ENCODE measurements around the gene MBP. TPM values are rescaled to one million over a fixed set of nuclear protein-coding genes. Genes with fewer than 3 reads are reported as not detected.

The MBP gene
- polyA plus RNA-seq, 1 donor from 2014 or later: 3.3 TPM

DNA sequence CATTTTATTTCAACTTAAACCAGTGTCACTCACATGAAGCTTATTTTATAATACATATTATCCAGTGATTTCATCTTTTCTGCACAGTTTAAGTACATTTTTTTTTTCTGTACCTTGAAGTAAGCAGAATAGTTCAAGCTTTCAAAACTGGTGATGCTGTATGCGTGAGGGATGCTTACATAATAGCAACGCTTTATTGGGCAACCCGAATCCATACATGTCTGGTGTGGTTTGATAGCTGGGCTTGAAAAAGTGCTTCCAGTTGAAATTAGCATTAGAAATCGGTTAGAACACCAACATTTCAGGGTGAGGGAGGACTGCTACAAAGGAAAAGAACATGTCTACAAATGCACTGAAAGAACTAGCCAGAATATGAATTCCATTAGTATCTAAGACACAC lies 117.4 kb downstream of the MBP start:
- Histone ChIP-seq H3K9me3 (ENCODE audit: low read length) (no peaks in the 10 kb centered on the region), H3K79me2 (replicated peaks; ENCODE audit: insufficient read depth, low read length) (no peaks in the 10 kb centered on the region), H2AFZ (ENCODE audit: low read depth, low read length) (no peak overlapping the region), H3K9me2 (ENCODE audit: insufficient read depth, low read length) (no peaks in the 10 kb centered on the region), H4K20me1 (ENCODE audit: insufficient read depth) (no peaks in the 10 kb centered on the region), H3K36me3 (ENCODE audit: insufficient read depth, low read length) (no peaks in the 10 kb centered on the region), H3K27ac (ENCODE audit: low read length) (no peak overlapping the region), H3K4me3 (ENCODE audit: low read length) (no peak overlapping the region), H3K27me3 (ENCODE audit: insufficient read depth, low read depth, low read length) (no peaks in the 10 kb centered on the region), H3F3A (ENCODE audit: insufficient read depth, low read length, poor library complexity, severe bottlenecking) (no peaks in the 10 kb centered on the region), H3K9ac (ENCODE audit: low read length) (no peak overlapping the region), H3K4me2 (ENCODE audit: low read length) (no peak overlapping the region)
- TF ChIP-seq EZH2 (IDR thresholded peaks at IDR 0.05; ENCODE audit: borderline replicate concordance, insufficient read depth, low read length, poor library complexity, severe bottlenecking): no peak
- no peak for TF ChIP-seq EP300 (conservative IDR thresholded peaks at IDR 0.05; ENCODE audit: poor library complexity, severe bottlenecking)
- TF ChIP-seq TAF1 (IDR thresholded peaks at IDR 0.05; ENCODE audit: low read depth): no peak
- TF ChIP-seq, protein P1, sequence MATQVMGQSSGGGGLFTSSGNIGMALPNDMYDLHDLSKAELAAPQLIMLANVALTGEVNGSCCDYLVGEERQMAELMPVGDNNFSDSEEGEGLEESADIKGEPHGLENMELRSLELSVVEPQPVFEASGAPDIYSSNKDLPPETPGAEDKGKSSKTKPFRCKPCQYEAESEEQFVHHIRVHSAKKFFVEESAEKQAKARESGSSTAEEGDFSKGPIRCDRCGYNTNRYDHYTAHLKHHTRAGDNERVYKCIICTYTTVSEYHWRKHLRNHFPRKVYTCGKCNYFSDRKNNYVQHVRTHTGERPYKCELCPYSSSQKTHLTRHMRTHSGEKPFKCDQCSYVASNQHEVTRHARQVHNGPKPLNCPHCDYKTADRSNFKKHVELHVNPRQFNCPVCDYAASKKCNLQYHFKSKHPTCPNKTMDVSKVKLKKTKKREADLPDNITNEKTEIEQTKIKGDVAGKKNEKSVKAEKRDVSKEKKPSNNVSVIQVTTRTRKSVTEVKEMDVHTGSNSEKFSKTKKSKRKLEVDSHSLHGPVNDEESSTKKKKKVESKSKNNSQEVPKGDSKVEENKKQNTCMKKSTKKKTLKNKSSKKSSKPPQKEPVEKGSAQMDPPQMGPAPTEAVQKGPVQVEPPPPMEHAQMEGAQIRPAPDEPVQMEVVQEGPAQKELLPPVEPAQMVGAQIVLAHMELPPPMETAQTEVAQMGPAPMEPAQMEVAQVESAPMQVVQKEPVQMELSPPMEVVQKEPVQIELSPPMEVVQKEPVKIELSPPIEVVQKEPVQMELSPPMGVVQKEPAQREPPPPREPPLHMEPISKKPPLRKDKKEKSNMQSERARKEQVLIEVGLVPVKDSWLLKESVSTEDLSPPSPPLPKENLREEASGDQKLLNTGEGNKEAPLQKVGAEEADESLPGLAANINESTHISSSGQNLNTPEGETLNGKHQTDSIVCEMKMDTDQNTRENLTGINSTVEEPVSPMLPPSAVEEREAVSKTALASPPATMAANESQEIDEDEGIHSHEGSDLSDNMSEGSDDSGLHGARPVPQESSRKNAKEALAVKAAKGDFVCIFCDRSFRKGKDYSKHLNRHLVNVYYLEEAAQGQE (IDR thresholded peaks at IDR 0.05; ENCODE audit: borderline replicate concordance): no peak
- no peak for TF ChIP-seq RAD21 (conservative IDR thresholded peaks at IDR 0.05)
- no peak for TF ChIP-seq MXI1 (conservative IDR thresholded peaks at IDR 0.05; ENCODE audit: poor library complexity, severe bottlenecking)
- TF ChIP-seq SMC3 (conservative IDR thresholded peaks at IDR 0.05; ENCODE audit: poor library complexity): no peak
- no peak for TF ChIP-seq POLR2AphosphoS5 (IDR thresholded peaks at IDR 0.05)
- TF ChIP-seq, protein P2, sequence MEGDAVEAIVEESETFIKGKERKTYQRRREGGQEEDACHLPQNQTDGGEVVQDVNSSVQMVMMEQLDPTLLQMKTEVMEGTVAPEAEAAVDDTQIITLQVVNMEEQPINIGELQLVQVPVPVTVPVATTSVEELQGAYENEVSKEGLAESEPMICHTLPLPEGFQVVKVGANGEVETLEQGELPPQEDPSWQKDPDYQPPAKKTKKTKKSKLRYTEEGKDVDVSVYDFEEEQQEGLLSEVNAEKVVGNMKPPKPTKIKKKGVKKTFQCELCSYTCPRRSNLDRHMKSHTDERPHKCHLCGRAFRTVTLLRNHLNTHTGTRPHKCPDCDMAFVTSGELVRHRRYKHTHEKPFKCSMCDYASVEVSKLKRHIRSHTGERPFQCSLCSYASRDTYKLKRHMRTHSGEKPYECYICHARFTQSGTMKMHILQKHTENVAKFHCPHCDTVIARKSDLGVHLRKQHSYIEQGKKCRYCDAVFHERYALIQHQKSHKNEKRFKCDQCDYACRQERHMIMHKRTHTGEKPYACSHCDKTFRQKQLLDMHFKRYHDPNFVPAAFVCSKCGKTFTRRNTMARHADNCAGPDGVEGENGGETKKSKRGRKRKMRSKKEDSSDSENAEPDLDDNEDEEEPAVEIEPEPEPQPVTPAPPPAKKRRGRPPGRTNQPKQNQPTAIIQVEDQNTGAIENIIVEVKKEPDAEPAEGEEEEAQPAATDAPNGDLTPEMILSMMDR (IDR thresholded peaks at IDR 0.05; ENCODE audit: poor library complexity, severe bottlenecking): no peak

DNA sequence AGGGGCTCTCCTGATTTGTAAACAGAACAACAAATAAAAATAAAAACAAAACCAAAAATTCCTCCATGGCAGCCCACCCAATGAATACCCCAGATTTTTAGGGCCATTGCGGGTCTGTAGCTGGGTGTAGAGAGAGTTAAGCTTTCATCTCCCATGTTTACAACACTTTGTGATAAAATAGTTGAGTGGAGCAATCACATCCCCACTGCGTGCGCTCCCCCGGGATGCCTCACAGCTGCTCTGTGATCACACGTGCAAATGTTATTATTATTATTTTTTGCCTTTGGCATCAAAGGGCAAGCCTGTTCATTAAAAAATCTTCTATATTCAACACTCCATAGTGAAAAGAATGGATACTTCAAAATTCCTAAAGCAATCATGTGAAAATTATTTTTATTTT lies 118.0 kb downstream of the MBP start:
- Histone ChIP-seq H3K4me2 (ENCODE audit: low read length) (no peak overlapping the region), H3K79me2 (replicated peaks; ENCODE audit: insufficient read depth, low read length) (no peaks in the 10 kb centered on the region), H4K20me1 (ENCODE audit: insufficient read depth) (no peaks in the 10 kb centered on the region), H2AFZ (ENCODE audit: low read depth, low read length) (no peak overlapping the region), H3K9me2 (ENCODE audit: insufficient read depth, low read length) (no peaks in the 10 kb centered on the region), H3F3A (ENCODE audit: insufficient read depth, low read length, poor library complexity, severe bottlenecking) (no peaks in the 10 kb centered on the region), H3K36me3 (ENCODE audit: insufficient read depth, low read length) (no peaks in the 10 kb centered on the region), H3K27ac (ENCODE audit: low read length) (no peak overlapping the region), H3K9me3 (ENCODE audit: low read length) (no peaks in the 10 kb centered on the region), H3K27me3 (ENCODE audit: insufficient read depth, low read depth, low read length) (no peaks in the 10 kb centered on the region), H3K9ac (ENCODE audit: low read length) (no peak overlapping the region), H3K4me3 (ENCODE audit: low read length) (no peak overlapping the region)
- no peak for TF ChIP-seq TAF1 (IDR thresholded peaks at IDR 0.05; ENCODE audit: low read depth)
- TF ChIP-seq, protein P2 (IDR thresholded peaks at IDR 0.05; ENCODE audit: poor library complexity, severe bottlenecking): no peak
- no peak for TF ChIP-seq EP300 (conservative IDR thresholded peaks at IDR 0.05; ENCODE audit: poor library complexity, severe bottlenecking)
- no peak for TF ChIP-seq SMC3 (conservative IDR thresholded peaks at IDR 0.05; ENCODE audit: poor library complexity)
- TF ChIP-seq RAD21 (conservative IDR thresholded peaks at IDR 0.05): no peak

All from neural cell (in vitro differentiated cells).